HepG2 (cell line): Measurements from ENCODE around the gene POLR1H. TPM values are rescaled to one million over a fixed set of nuclear protein-coding genes. Genes with fewer than 3 reads are reported as not detected.

Experiments
- AGO1 ChIP-seq: fragments of 200-400 bp; formaldehyde crosslinking; IDR thresholded peaks from 2 replicates; pipeline ENCODE4 v1.6.1; 2017; ENCODE audit warnings: mild to moderate bottlenecking, low read depth, low read length, moderate library complexity; ENCODE audit not compliant: poor library complexity, severe bottlenecking
- ATF1 ChIP-seq: IDR thresholded peaks from 2 replicates; pipeline ENCODE4 v1.6.1; 2016; ENCODE audit warnings: mild to moderate bottlenecking, control low read depth
- BCL6 ChIP-seq: IDR thresholded peaks from 2 replicates; pipeline ENCODE4 v1.6.1; 2016; ENCODE audit warnings: missing genetic modification reagents, missing compliant biosample characterization
- CBFB ChIP-seq: sonication (generic); formaldehyde crosslinking; IDR thresholded peaks from 2 replicates; pipeline ENCODE4 v1.4.0; 2020; ENCODE audit warnings: missing genetic modification reagents
- GATAD2A ChIP-seq: IDR thresholded peaks from 2 replicates; pipeline ENCODE4 v1.6.1; 2016
- IKZF5 ChIP-seq: IDR thresholded peaks from 2 replicates; pipeline ENCODE4 v1.6.1; 2018; ENCODE audit warnings: missing genetic modification reagents, mild to moderate bottlenecking, missing compliant biosample characterization
- KDM1A ChIP-seq: IDR thresholded peaks from 2 replicates; pipeline ENCODE4 v1.6.1; 2016; ENCODE audit warnings: missing compliant biosample characterization
- PBX2 ChIP-seq: IDR thresholded peaks from 2 replicates; pipeline ENCODE4 v1.6.1; 2016; ENCODE audit warnings: control low read depth
- SP2 ChIP-seq: sonication (generic); formaldehyde crosslinking; IDR thresholded peaks from 2 replicates; pipeline ENCODE4 v1.5.1; 2020; ENCODE audit warnings: mild to moderate bottlenecking, missing genetic modification reagents
- ZNF253 ChIP-seq: sonication (generic); formaldehyde crosslinking; IDR thresholded peaks from 2 replicates; pipeline ENCODE4 v1.8.0; 2022; ENCODE audit warnings: mild to moderate bottlenecking, missing genetic modification reagents, borderline replicate concordance
- ZNF598 ChIP-seq: sonication (generic); formaldehyde crosslinking; IDR thresholded peaks from 2 replicates; pipeline ENCODE4 v1.5.1; 2020; ENCODE audit warnings: mild to moderate bottlenecking, missing genetic modification reagents, borderline replicate concordance
- ZNF709 ChIP-seq: sonication (generic); formaldehyde crosslinking; IDR thresholded peaks from 2 replicates; pipeline ENCODE4 v1.5.0; 2020; ENCODE audit warnings: mild to moderate bottlenecking, missing genetic modification reagents
- ZNF724P ChIP-seq: sonication (generic); formaldehyde crosslinking; IDR thresholded peaks from 2 replicates; pipeline ENCODE4 v1.8.0; 2022; ENCODE audit warnings: missing genetic modification reagents, borderline replicate concordance
- ZSCAN12 ChIP-seq: sonication (generic); formaldehyde crosslinking; IDR thresholded peaks from 2 replicates; pipeline ENCODE4 v1.9.0; 2021; ENCODE audit warnings: mild to moderate bottlenecking, missing genetic modification reagents
- polyA plus RNA-seq, 8 experiments: library from polyadenylated mRNA; depleted of rRNA in 3 of 8; stranded (reverse) in 7 of 8; unstranded in 1 of 8; fragments of >200 nt; fragmentation: Illumina TruSeq in 4 of 8; extraction: Trizol in 4 of 8; gene quantifications; 2 replicates each; pipeline versions ENCODE4 v1.2.1 to v1.2.3, GENCODE V29; 2011 to 2016; ENCODE audit warnings: low read depth in 4 of 8, missing spikeins in 1 of 8, mixed read lengths in 1 of 8; ENCODE audit not compliant: insufficient read depth in 1 of 8
- total RNA-seq, 5 experiments: library from RNA; depleted of rRNA; stranded (reverse); fragments of >200 nt; fragmentation: Illumina TruSeq; extraction: Trizol; gene quantifications; 2 replicates each; pipeline ENCODE4 v1.2.3, GENCODE V29; 2016; ENCODE audit warnings: low read depth in 1 of 5
- TF ChIP-seq, protein P1 (sequence below): sonication (generic); formaldehyde crosslinking; IDR thresholded peaks from 2 replicates; pipeline ENCODE4 v1.4.0; 2020; ENCODE audit warnings: missing genetic modification reagents
- TF ChIP-seq, protein P2 (sequence below): sonication (generic); formaldehyde crosslinking; IDR thresholded peaks from 2 replicates; pipeline ENCODE4 v1.5.0; 2020; ENCODE audit warnings: mild to moderate bottlenecking, missing genetic modification reagents, borderline replicate concordance

The POLR1H gene
- total and polyA plus RNA-seq, 2 of the 13 experiments (the other 11 are each of a cell fraction or from before 2014, with no cell fraction given) = 61.4 to 79.8 TPM

GRCh38 chr6:30075094-30075789, 14.2 kb downstream of the POLR1H start, which contains the start of gene RNF39 (continued):
- no peak for TF ChIP-seq IKZF5 (CRISPR knock-in tag)
- TF ChIP-seq, protein P1, sequence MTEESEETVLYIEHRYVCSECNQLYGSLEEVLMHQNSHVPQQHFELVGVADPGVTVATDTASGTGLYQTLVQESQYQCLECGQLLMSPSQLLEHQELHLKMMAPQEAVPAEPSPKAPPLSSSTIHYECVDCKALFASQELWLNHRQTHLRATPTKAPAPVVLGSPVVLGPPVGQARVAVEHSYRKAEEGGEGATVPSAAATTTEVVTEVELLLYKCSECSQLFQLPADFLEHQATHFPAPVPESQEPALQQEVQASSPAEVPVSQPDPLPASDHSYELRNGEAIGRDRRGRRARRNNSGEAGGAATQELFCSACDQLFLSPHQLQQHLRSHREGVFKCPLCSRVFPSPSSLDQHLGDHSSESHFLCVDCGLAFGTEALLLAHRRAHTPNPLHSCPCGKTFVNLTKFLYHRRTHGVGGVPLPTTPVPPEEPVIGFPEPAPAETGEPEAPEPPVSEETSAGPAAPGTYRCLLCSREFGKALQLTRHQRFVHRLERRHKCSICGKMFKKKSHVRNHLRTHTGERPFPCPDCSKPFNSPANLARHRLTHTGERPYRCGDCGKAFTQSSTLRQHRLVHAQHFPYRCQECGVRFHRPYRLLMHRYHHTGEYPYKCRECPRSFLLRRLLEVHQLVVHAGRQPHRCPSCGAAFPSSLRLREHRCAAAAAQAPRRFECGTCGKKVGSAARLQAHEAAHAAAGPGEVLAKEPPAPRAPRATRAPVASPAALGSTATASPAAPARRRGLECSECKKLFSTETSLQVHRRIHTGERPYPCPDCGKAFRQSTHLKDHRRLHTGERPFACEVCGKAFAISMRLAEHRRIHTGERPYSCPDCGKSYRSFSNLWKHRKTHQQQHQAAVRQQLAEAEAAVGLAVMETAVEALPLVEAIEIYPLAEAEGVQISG (CRISPR knock-in tag) = peak; percentile 54; the same call in 1 of the 2 replicates
- peak; percentile 33; the same call in 1 of the 2 replicates for TF ChIP-seq ZSCAN12 (CRISPR knock-in tag)
- peak; percentile 10 for TF ChIP-seq AGO1
- TF ChIP-seq, protein P2, sequence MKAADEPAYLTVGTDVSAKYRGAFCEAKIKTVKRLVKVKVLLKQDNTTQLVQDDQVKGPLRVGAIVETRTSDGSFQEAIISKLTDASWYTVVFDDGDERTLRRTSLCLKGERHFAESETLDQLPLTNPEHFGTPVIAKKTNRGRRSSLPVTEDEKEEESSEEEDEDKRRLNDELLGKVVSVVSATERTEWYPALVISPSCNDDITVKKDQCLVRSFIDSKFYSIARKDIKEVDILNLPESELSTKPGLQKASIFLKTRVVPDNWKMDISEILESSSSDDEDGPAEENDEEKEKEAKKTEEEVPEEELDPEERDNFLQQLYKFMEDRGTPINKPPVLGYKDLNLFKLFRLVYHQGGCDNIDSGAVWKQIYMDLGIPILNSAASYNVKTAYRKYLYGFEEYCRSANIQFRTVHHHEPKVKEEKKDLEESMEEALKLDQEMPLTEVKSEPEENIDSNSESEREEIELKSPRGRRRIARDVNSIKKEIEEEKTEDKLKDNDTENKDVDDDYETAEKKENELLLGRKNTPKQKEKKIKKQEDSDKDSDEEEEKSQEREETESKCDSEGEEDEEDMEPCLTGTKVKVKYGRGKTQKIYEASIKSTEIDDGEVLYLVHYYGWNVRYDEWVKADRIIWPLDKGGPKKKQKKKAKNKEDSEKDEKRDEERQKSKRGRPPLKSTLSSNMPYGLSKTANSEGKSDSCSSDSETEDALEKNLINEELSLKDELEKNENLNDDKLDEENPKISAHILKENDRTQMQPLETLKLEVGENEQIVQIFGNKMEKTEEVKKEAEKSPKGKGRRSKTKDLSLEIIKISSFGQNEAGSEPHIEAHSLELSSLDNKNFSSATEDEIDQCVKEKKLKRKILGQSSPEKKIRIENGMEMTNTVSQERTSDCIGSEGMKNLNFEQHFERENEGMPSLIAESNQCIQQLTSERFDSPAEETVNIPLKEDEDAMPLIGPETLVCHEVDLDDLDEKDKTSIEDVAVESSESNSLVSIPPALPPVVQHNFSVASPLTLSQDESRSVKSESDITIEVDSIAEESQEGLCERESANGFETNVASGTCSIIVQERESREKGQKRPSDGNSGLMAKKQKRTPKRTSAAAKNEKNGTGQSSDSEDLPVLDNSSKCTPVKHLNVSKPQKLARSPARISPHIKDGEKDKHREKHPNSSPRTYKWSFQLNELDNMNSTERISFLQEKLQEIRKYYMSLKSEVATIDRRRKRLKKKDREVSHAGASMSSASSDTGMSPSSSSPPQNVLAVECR = peak; percentile 69
- TF ChIP-seq ZNF709 (CRISPR knock-in tag) = 0 out of 2 replicates have a peak, but pooled peaks have one; percentile 60
- TF ChIP-seq SP2 = 0 out of 2 replicates have a peak, but pooled peaks have one; percentile 42
- no peak; the same call in 1 of the 2 replicates for TF ChIP-seq ZNF724P (CRISPR knock-in tag)
- peak; percentile 21; the same call in 1 of the 2 replicates for TF ChIP-seq ZNF253
- no peak for TF ChIP-seq PBX2 (CRISPR knock-in tag)
- no peak for TF ChIP-seq GATAD2A (CRISPR knock-in tag)
- TF ChIP-seq KDM1A (CRISPR knock-in tag) = 0 out of 2 replicates have a peak, but pooled peaks have one; percentile 11
- no peak for TF ChIP-seq ATF1 (CRISPR knock-in tag)
- TF ChIP-seq ZNF598 (CRISPR knock-in tag) = peak; percentile 74; the same call in 1 of the 2 replicates
- TF ChIP-seq CBFB (CRISPR knock-in tag) = 0 out of 2 replicates have a peak, but pooled peaks have one; percentile 16
- no peak for TF ChIP-seq BCL6 (CRISPR knock-in tag)
